HG02798 (cell line): Measurements from ENCODE around the gene COL23A1.

Experiments
- ATAC-seq: cut with Tn5 transposase; IDR thresholded peaks from one replicate; pipeline ENCODE4 v1.9.1; 2021; ENCODE audit warnings: mild to moderate bottlenecking; ENCODE audit not compliant: unreplicated experiment, poor library complexity

COL23A1 gene

GRCh38 chr5:178589180-178590140 lies 733 bp downstream of the COL23A1 start:
- ATAC-seq, result no peak

- ATAC-seq, result no peak
These were observed 1.4 kb downstream of the COL23A1 start for GRCh38 chr5:178588769-178589168.

GRCh38 chr5:178587763-178588611 lies 2.2 kb downstream of the COL23A1 start:
- ATAC-seq, result no peak

DNA sequence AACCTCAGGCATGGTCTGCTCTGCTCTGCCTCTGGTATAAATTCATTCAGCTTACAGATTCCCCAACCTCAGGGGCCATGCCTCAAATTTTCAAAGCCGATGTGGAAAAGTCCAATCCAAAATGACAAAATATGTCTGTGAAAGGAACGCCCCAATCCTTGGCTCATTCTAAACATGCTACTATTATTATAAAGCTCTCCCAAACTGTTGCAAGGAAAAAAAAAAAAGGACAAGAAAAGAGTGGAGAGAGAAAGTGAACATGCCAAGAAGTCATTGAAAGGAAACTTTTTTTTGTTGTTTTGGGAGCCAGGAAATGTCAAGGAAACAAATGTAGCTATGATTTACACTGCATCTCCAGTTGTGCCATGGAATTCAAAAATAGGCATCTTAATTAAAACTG lies 3.8 kb downstream of the COL23A1 start:
- no peak for ATAC-seq

GRCh38 chr5:178585421-178585820 lies 4.8 kb downstream of the COL23A1 start:
- ATAC-seq, result peak; percentile 85

DNA sequence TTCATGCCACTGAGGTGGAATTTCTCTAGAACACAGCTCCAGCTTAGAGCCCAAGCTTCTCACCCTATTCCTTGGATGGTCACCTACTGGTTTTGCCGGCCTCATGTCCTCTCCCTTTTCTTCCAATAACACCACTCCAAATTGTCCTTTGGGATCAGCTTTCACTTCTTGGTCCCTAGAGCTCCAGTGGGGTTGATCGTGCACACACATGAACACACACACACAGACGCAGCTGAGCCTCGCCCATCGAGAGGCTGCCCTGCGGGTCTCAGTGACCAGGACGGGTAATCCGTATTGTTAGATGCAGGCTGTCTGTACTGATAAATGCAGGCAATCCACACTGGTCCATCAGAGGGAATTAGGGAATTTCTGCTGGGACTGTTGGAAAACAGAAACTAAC lies 6.9 kb downstream of the COL23A1 start:
- ATAC-seq, result no peak

DNA sequence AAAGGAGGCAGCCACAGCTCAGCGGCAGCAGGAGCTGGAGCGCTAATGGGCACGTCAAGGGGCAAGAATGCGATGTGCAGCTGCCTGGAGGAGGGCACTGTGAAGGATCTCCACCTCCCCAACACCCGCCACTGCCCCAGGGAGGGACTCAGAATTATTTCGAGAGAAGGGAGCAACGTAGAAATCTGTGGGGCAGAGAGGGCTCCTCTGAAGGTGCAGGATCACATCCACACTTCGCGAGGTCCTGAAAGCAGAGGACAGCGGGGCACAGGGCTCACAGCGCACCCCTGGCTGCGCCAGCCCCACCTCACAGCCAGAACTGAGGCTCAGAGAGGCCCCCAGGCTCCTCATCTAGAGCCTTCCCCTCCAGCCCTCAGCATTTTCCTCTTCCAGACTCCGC lies 7.9 kb downstream of the COL23A1 start:
- no peak for ATAC-seq

- no peak for ATAC-seq
These were observed 8.6 kb downstream of the COL23A1 start for GRCh38 chr5:178581621-178582020.

- no peak for ATAC-seq
These were observed 9.8 kb downstream of the COL23A1 start for GRCh38 chr5:178580271-178580955.

GRCh38 chr5:178577944-178578343 lies 12.2 kb downstream of the COL23A1 start:
- ATAC-seq, result no peak

GRCh38 chr5:178577376-178577839 lies 12.8 kb downstream of the COL23A1 start:
- no peak for ATAC-seq

GRCh38 chr5:178576591-178577351 lies 13.4 kb downstream of the COL23A1 start:
- ATAC-seq, result no peak

GRCh38 chr5:178573216-178573615 lies 17.0 kb downstream of the COL23A1 start:
- ATAC-seq, result no peak

DNA sequence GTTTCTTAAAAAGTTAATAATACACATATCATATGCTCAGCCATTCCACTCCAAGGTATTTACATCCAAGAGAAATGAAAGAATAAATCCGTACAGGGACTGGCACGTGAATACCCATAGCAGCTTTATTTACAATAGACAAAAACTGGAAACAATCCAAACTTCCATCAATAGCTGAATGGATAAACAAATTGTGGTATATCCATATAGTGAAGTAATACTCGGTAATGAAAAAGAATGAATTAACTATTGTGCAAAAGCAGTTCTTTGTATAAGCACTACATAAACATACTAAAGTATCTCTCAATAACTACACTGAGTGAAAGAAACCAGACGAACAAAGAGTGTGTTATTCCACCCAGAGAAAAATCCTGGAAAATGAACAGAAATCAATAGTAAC lies 17.6 kb downstream of the COL23A1 start:
- no peak for ATAC-seq

GRCh38 chr5:178569485-178569884 lies 20.7 kb downstream of the COL23A1 start:
- ATAC-seq, result no peak

- no peak for ATAC-seq
These were observed 25.2 kb downstream of the COL23A1 start for GRCh38 chr5:178564811-178565550.

- no peak for ATAC-seq
These were observed 25.8 kb downstream of the COL23A1 start for GRCh38 chr5:178564397-178564796.

DNA sequence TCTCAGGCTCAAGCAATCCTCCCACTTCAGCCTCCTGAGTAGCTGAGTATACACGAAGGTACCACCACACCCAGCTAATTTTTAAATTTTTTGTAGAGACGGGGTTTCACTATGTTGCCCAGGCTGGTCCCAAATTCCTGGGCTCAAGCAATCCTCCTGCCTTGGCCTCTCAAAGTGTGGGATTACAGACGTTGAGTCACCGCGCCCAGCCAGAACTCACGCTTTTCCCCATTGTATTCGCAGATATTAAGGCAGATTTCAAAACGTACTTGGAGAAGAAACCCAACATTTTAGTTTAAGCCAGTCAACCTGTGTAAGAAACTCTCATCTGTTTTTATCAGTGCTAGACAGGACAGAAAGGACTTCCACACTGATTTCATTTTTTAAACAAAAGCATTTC lies 26.6 kb downstream of the COL23A1 start:
- ATAC-seq, result no peak

DNA sequence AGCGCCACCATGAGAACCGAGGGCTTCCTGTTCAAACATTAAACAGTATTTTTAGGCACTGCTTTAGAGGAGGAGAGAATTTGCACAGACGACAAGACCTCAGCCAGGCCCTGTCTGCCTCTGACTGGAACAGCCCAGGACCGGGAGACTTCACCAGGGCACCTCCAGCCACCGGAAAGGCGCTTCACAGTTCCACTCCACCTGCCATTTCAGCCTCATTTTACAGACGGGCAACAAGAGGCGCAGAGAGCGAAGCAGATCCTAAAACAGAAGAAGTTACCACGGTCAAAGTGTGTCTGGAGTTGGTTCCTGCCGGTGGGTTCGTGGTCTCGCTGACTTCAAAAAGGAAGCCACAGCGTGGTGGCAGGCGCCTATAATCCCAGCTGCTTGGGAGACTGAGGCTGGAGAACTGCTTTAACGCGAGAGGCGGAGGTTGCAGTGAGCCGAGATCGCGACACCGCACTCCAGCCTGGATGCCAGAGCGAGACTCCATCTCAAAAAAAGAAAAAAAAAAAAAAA lies 28.4 kb downstream of the COL23A1 start:
- no peak for ATAC-seq
